Measurements from ENCODE around the gene PLCB1. TPM values are rescaled to one million over a fixed set of nuclear protein-coding genes. Genes with fewer than 3 reads are reported as not detected.

PLCB1 gene
- total RNA-seq, 1 donor = 13.4 TPM

DNA sequence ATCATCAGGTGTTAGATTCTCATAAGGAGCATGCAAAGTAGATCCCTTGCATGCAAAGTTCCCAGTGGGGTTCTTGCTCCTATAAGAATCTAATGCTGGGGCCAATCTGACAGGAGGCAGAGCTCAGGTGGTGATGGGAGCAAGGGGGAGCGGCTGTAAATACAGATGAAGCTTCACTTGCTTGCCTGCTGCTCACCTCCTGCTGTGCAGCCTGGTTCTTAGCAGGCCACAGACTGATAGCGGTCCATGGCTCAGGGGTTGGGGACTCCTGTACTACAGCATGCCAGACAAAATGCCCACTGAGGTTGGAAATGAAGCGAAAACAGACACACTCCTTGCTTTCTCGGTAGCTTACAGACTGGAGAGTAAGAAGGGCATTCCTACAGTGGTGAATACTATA is 386.8 kb downstream of the PLCB1 start:
- Histone ChIP-seq H3K9me3 (ENCODE audit: low read depth, low read length) (no peaks in the 10 kb centered on the region), H3K27ac (ENCODE audit: low read depth, low read length) (no peak overlapping the region), H3K27me3 (ENCODE audit: insufficient read depth, low read length) (no peaks in the 10 kb centered on the region), H3K36me3 (ENCODE audit: insufficient read depth, low read length) (no peaks in the 10 kb centered on the region), H3K4me3 (ENCODE audit: insufficient read depth, low read length) (no peak overlapping the region), H2AFZ (ENCODE audit: low read length) (no peak overlapping the region), H3K4me1 (ENCODE audit: insufficient read depth, low read length) (no peaks in the 10 kb centered on the region), H3K4me2 (ENCODE audit: insufficient read depth, low read length) (no peak overlapping the region), H3K79me2 (ENCODE audit: insufficient read depth, low read length) (no peaks in the 10 kb centered on the region), H4K20me1 (ENCODE audit: insufficient read depth, low read length) (no peaks in the 10 kb centered on the region)
- DNase-seq (ENCODE audit: insufficient read length, low spot score, missing footprints) = no peak
- TF ChIP-seq, protein P1, sequence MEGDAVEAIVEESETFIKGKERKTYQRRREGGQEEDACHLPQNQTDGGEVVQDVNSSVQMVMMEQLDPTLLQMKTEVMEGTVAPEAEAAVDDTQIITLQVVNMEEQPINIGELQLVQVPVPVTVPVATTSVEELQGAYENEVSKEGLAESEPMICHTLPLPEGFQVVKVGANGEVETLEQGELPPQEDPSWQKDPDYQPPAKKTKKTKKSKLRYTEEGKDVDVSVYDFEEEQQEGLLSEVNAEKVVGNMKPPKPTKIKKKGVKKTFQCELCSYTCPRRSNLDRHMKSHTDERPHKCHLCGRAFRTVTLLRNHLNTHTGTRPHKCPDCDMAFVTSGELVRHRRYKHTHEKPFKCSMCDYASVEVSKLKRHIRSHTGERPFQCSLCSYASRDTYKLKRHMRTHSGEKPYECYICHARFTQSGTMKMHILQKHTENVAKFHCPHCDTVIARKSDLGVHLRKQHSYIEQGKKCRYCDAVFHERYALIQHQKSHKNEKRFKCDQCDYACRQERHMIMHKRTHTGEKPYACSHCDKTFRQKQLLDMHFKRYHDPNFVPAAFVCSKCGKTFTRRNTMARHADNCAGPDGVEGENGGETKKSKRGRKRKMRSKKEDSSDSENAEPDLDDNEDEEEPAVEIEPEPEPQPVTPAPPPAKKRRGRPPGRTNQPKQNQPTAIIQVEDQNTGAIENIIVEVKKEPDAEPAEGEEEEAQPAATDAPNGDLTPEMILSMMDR (IDR thresholded peaks at IDR 0.05; ENCODE audit: extremely low read depth, low read depth, low read length) = no peak

DNA sequence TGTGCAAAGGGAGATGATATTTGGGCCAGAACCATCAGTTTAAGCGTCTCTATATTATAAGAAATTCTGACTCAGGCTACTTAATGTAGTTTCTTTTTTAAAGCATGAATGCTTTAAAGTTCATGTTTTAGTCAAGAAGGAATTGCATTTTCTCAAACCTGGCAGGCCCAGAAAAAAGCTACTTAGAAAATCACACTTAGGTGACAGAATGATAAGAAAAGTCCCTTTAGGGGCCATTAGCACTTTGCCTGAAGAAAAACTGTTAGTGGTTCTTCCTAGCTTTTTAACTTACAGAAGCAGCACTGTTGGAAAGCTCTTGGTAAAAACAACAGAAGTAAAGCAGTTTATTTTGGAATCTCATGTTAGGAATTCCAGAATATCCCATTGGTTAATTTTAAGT is 387.8 kb downstream of the PLCB1 start:
- H3K4me2 ChIP-seq (ENCODE audit: insufficient read depth, low read length) = no peak overlapping the region
- H3K27me3 ChIP-seq (ENCODE audit: insufficient read depth, low read length) = no peaks in the 10 kb centered on the region
- TF ChIP-seq, protein P1 (IDR thresholded peaks at IDR 0.05; ENCODE audit: extremely low read depth, low read depth, low read length) = no peak

DNA sequence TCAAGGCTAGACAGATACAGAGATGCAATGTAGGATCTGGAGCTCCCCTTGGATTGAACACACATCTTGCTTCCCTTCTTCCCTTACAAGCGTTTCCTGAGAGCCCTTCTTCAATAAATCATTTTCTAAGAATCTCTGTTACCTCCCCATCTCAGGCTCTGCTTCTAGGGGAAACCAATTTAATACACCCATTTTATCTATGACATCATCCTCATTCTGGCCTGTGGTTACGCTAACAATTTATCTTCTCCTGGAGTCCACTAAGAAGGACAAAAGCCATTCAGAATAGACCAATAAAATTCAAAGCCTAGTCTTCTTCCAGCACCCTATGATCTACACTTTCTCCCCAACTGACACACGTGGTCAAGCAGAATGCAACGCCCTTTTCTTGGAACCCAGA is 390.1 kb downstream of the PLCB1 start:
- H3K4me1 ChIP-seq (ENCODE audit: insufficient read depth, low read length) = no peaks in the 10 kb centered on the region
- no peaks in the 10 kb centered on the region for H4K20me1 ChIP-seq (ENCODE audit: insufficient read depth, low read length)
- no peak overlapping the region for H3K4me3 ChIP-seq (ENCODE audit: insufficient read depth, low read length)
- no peak overlapping the region for H2AFZ ChIP-seq (ENCODE audit: low read length)
- H3K9me3 ChIP-seq (ENCODE audit: low read depth, low read length) = no peaks in the 10 kb centered on the region
- TF ChIP-seq, protein P1 (IDR thresholded peaks at IDR 0.05; ENCODE audit: extremely low read depth, low read depth, low read length) = no peak
- H3K27ac ChIP-seq (ENCODE audit: low read depth, low read length) = no peak overlapping the region
- H3K79me2 ChIP-seq (ENCODE audit: insufficient read depth, low read length) = no peaks in the 10 kb centered on the region
- no peaks in the 10 kb centered on the region for H3K27me3 ChIP-seq (ENCODE audit: insufficient read depth, low read length)
- H3K4me2 ChIP-seq (ENCODE audit: insufficient read depth, low read length) = no peak overlapping the region
- no peaks in the 10 kb centered on the region for H3K36me3 ChIP-seq (ENCODE audit: insufficient read depth, low read length)
- no peak for DNase-seq (ENCODE audit: insufficient read length, low spot score, missing footprints)

More for the DNA sequence above, 387.8 kb downstream of the PLCB1 start:
- H3K27ac ChIP-seq (ENCODE audit: low read depth, low read length) = no peak overlapping the region
- no peaks in the 10 kb centered on the region for H3K36me3 ChIP-seq (ENCODE audit: insufficient read depth, low read length)
- H3K4me3 ChIP-seq (ENCODE audit: insufficient read depth, low read length) = no peak overlapping the region
- no peaks in the 10 kb centered on the region for H3K79me2 ChIP-seq (ENCODE audit: insufficient read depth, low read length)
- H2AFZ ChIP-seq (ENCODE audit: low read length) = no peak overlapping the region
- no peaks in the 10 kb centered on the region for H3K9me3 ChIP-seq (ENCODE audit: low read depth, low read length)
- H3K4me1 ChIP-seq (ENCODE audit: insufficient read depth, low read length) = no peaks in the 10 kb centered on the region
- DNase-seq (ENCODE audit: insufficient read length, low spot score, missing footprints) = no peak
- no peaks in the 10 kb centered on the region for H4K20me1 ChIP-seq (ENCODE audit: insufficient read depth, low read length)

DNA sequence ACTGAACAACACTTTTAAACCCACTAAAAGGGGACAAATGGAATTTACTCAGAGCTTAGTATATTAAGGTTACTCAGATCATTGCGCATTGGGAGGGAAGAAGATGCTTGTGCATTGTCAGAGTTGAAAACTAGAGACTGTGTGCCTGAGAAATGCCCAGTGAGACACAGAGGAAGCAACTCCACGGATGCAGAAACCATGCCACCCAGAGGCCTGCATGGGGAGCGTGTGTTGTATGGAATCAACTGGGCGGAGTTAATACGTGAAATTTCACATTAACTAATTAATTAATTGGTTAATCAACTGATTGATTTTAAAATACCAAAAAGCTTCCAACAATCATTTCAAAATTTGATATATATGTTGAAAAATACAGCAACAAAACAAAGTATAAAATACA is 391.6 kb downstream of the PLCB1 start:
- H4K20me1 ChIP-seq (ENCODE audit: insufficient read depth, low read length) = no peaks in the 10 kb centered on the region
- no peaks in the 10 kb centered on the region for H3K4me1 ChIP-seq (ENCODE audit: insufficient read depth, low read length)
- no peak overlapping the region for H3K4me3 ChIP-seq (ENCODE audit: insufficient read depth, low read length)
- H3K79me2 ChIP-seq (ENCODE audit: insufficient read depth, low read length) = no peaks in the 10 kb centered on the region
- H3K4me2 ChIP-seq (ENCODE audit: insufficient read depth, low read length) = no peak overlapping the region
- H3K27me3 ChIP-seq (ENCODE audit: insufficient read depth, low read length) = no peaks in the 10 kb centered on the region
- DNase-seq (ENCODE audit: insufficient read length, low spot score, missing footprints) = no peak
- H3K36me3 ChIP-seq (ENCODE audit: insufficient read depth, low read length) = no peaks in the 10 kb centered on the region
- no peak overlapping the region for H2AFZ ChIP-seq (ENCODE audit: low read length)
- no peak overlapping the region for H3K27ac ChIP-seq (ENCODE audit: low read depth, low read length)
- TF ChIP-seq, protein P1 (IDR thresholded peaks at IDR 0.05; ENCODE audit: extremely low read depth, low read depth, low read length) = no peak
- H3K9me3 ChIP-seq (ENCODE audit: low read depth, low read length) = no peaks in the 10 kb centered on the region
